HG03108 (cell line): ENCODE measurements around the gene CRIP1.

ENCODE experiments used
- ATAC-seq: cut with Tn5 transposase; IDR thresholded peaks from one replicate; pipeline ENCODE4 v1.9.1; 2021; ENCODE audit warnings: moderate library complexity; ENCODE audit not compliant: unreplicated experiment

CRIP1 gene

GRCh38 chr14:105486163-105486973 is at the start of gene CRIP1:
CRIP1 (plus strand) TSS chr14:105486886; CDS start chr14:105487260, 374 bp downstream.
- ATAC-seq = no peak

GRCh38 chr14:105436891-105437722 is 49.6 kb upstream of the CRIP1 start:
- no peak for ATAC-seq

GRCh38 chr14:105437723-105438500 is 48.8 kb upstream of the CRIP1 start:
- no peak for ATAC-seq

GRCh38 chr14:105439179-105439578 is 47.5 kb upstream of the CRIP1 start:
- ATAC-seq = no peak

GRCh38 chr14:105439710-105440553 is 46.8 kb upstream of the CRIP1 start:
- ATAC-seq = no peak

GRCh38 chr14:105440554-105440900 is 46.2 kb upstream of the CRIP1 start:
- ATAC-seq = no peak

- ATAC-seq = no peak
Measured at GRCh38 chr14:105440992-105441391, 45.7 kb upstream of the CRIP1 start.

GRCh38 chr14:105442125-105442524 is 44.6 kb upstream of the CRIP1 start:
- ATAC-seq = no peak

GRCh38 chr14:105442834-105443233 is 43.9 kb upstream of the CRIP1 start:
- ATAC-seq = no peak

- no peak for ATAC-seq
Measured at GRCh38 chr14:105444859-105445258, 41.8 kb upstream of the CRIP1 start.

GRCh38 chr14:105445290-105445689 is 41.4 kb upstream of the CRIP1 start:
- ATAC-seq = no peak

- no peak for ATAC-seq
Measured at GRCh38 chr14:105445901-105446845, 40.5 kb upstream of the CRIP1 start.

- no peak for ATAC-seq
Measured at GRCh38 chr14:105446971-105447370, 39.7 kb upstream of the CRIP1 start.

- no peak for ATAC-seq
Measured at GRCh38 chr14:105447651-105448640, 38.7 kb upstream of the CRIP1 start.

- no peak for ATAC-seq
Measured at GRCh38 chr14:105448706-105449111, 38.0 kb upstream of the CRIP1 start.

- ATAC-seq = no peak
Measured at GRCh38 chr14:105449276-105450122, 37.2 kb upstream of the CRIP1 start.

- no peak for ATAC-seq
Measured at GRCh38 chr14:105450123-105450505, 36.6 kb upstream of the CRIP1 start.
